Endothelial cell of umbilical vein (primary cell): Measurements from ENCODE around the gene MARVELD1. TPM values are rescaled to one million over a fixed set of nuclear protein-coding genes. Genes with fewer than 3 reads are reported as not detected.

Source experiments
- BruUV-seq: library from RNA; stranded (reverse); fragments of 400-500 nt; replicated peaks from 2 replicates; lab custom pipeline; 2021; lab: Mats Ljungman, UMichigan
- CTCF ChIA-PET: fragments of 300-600, 350-600 bp; sonication (Branson Sonifier 250); formaldehyde crosslinking; loops from one replicate; lab custom pipeline; 2021; ENCODE audit warnings: antibody characterized with exemption, inconsistent platforms; lab: Charles Lee
- POLR2A ChIA-PET: fragments of 300-600, 350-600 bp; sonication (Branson Sonifier 250); formaldehyde crosslinking; loops from one replicate; lab custom pipeline; 2021; ENCODE audit warnings: antibody characterized with exemption, inconsistent platforms; lab: Charles Lee
- DNase-seq: peaks from one replicate; pipeline ENCODE4 v3.0.0-alpha.2; 2011; ENCODE audit warnings: low read depth, low spot score
- FAIRE-seq: peaks from 2 replicates; lab custom pipeline; 2011; peaks lifted over from hg19 to GRCh38; lab: Jason Lieb, UNC
- H2AFZ ChIP-seq: 2 replicates; pipeline ENCODE4 v1.6.0; 2012; ENCODE audit warnings: low read depth, low read length, control low read depth, inconsistent platforms
- H3K27ac ChIP-seq: 2 replicates; pipeline ENCODE4 v1.5.1; 2011; ENCODE audit warnings: low read depth, mild to moderate bottlenecking, control low read depth, low read length, moderate library complexity; ENCODE audit not compliant: insufficient read depth
- H3K27me3 ChIP-seq, 2 experiments: 2 replicates each; pipeline versions ENCODE4 v1.6.0 to v1.6.1; 2011; ENCODE audit warnings: low read length in 2 of 2, mixed read lengths in 1 of 2; ENCODE audit not compliant: control insufficient read depth in 2 of 2, insufficient read depth in 2 of 2
- H3K36me3 ChIP-seq, 2 experiments: 2 replicates in 1 of 2; 3 replicates in 1 of 2; pipeline ENCODE4 v1.5.1; 2011; ENCODE audit warnings: low read length in 2 of 2, mild to moderate bottlenecking in 1 of 2, moderate library complexity in 1 of 2; ENCODE audit not compliant: control insufficient read depth in 2 of 2, insufficient read depth in 2 of 2; ENCODE audit errors: extremely low read depth in 1 of 2
- H3K4me1 ChIP-seq: 3 replicates; pipeline ENCODE4 v1.5.1; 2011; ENCODE audit warnings: mild to moderate bottlenecking, low read length; ENCODE audit not compliant: control insufficient read depth, insufficient read depth; ENCODE audit errors: extremely low read depth
- H3K4me2 ChIP-seq: 2 replicates; pipeline ENCODE4 v1.6.1; 2011; ENCODE audit warnings: low read length, control low read depth, mixed read lengths; ENCODE audit not compliant: insufficient read depth
- H3K4me3 ChIP-seq, 3 experiments: fragments of 200-600 bp in 1 of 3; sonication (generic), shearing (Covaris generic) in 1 of 3; replicated peaks in 1 of 3; 2 replicates each; pipeline ENCODE4 v1.5.1; 2011 to 2016; ENCODE audit warnings: control low read depth in 3 of 3, low read length in 3 of 3, mild to moderate bottlenecking in 2 of 3, inconsistent platforms in 1 of 3, low read depth in 1 of 3, moderate library complexity in 1 of 3; ENCODE audit not compliant: insufficient read depth in 1 of 3
- H3K79me2 ChIP-seq: 2 replicates; pipeline ENCODE4 v1.6.0; 2012; ENCODE audit warnings: low read length, inconsistent platforms; ENCODE audit not compliant: control insufficient read depth, insufficient read depth
- H3K9ac ChIP-seq: replicated peaks from 2 replicates; pipeline ENCODE3; 2011; ENCODE audit warnings: low read length, control low read depth; ENCODE audit not compliant: insufficient read depth; ENCODE audit errors: extremely low read depth
- H3K9me1 ChIP-seq: replicated peaks from 3 replicates; pipeline ENCODE4 v1.6.0; 2011; ENCODE audit warnings: mild to moderate bottlenecking, low read length; ENCODE audit not compliant: control insufficient read depth, insufficient read depth; ENCODE audit errors: extremely low read depth
- H3K9me3 ChIP-seq: replicated peaks from 2 replicates; pipeline ENCODE4 v1.5.1; 2012; ENCODE audit warnings: low read length, inconsistent platforms; ENCODE audit not compliant: control insufficient read depth, insufficient read depth
- H4K20me1 ChIP-seq: replicated peaks from 2 replicates; pipeline ENCODE3; 2011; ENCODE audit warnings: mild to moderate bottlenecking, low read length; ENCODE audit not compliant: control insufficient read depth, insufficient read depth; ENCODE audit errors: extremely low read depth
- EZH2 ChIP-seq: IDR thresholded peaks from 2 replicates; pipeline ENCODE4 v1.6.1; 2012; ENCODE audit warnings: borderline replicate concordance, low read depth, mild to moderate bottlenecking, moderate library complexity, low read length, inconsistent platforms; ENCODE audit not compliant: severe bottlenecking
- FOS ChIP-seq: IDR thresholded peaks from 2 replicates; pipeline ENCODE4 v1.6.1; 2011; ENCODE audit warnings: mild to moderate bottlenecking, low read length, moderate library complexity, borderline replicate concordance; ENCODE audit not compliant: insufficient read depth
- GATA2 ChIP-seq: IDR thresholded peaks from 2 replicates; pipeline ENCODE4 v1.7.0; 2011; ENCODE audit warnings: low read depth, mild to moderate bottlenecking, moderate library complexity, mixed read lengths, low read length; ENCODE audit not compliant: insufficient read length, insufficient read depth
- JUN ChIP-seq: IDR thresholded peaks from 2 replicates; pipeline ENCODE4 v1.6.1; 2011; ENCODE audit warnings: borderline replicate concordance, low read depth; ENCODE audit not compliant: insufficient read length, insufficient read depth
- MYC ChIP-seq: IDR thresholded peaks from one replicate; pipeline ENCODE4 v1.6.1; 2011; ENCODE audit warnings: mild to moderate bottlenecking, low read depth, low read length
- POLR2A ChIP-seq: IDR thresholded peaks from 2 replicates; pipeline ENCODE4 v1.6.1; 2012; ENCODE audit warnings: low read depth, mild to moderate bottlenecking, control low read depth, low read length
- POLR2AphosphoS5 ChIP-seq: IDR thresholded peaks from 2 replicates; pipeline ENCODE4 v1.6.1; 2012; ENCODE audit warnings: low read depth, mild to moderate bottlenecking, control low read depth, low read length, moderate library complexity; ENCODE audit not compliant: insufficient read depth
- dilution Hi-C: fragments of 300-500 bp; cut with MboI; formaldehyde crosslinking; loops from one replicate; pipeline ENCODE4 v1.15.0; 2019; ENCODE audit warnings: low sequenced_read_pairs; ENCODE audit not compliant: extremely low pct_ligation_motif_present
- intact Hi-C: fragments of 100-400 bp; cut with micrococcal nuclease; formaldehyde crosslinking; loops from one replicate; pipeline ENCODE4 v1.10.0; 2022
- polyA plus RNA-seq, 4 experiments: library from polyadenylated mRNA; depleted of rRNA in 3 of 4; stranded (reverse) in 3 of 4; unstranded in 1 of 4; fragments of >200 nt; gene quantifications; 2 replicates each; pipeline versions ENCODE4 v1.2.1 to v1.2.3, GENCODE V29; 2011 to 2012; ENCODE audit warnings: missing spikeins in 1 of 4
- total RNA-seq: library from RNA; stranded (reverse); gene quantifications from 2 replicates; pipeline ENCODE4 v1.2.3, GENCODE V29; 2021
- TF ChIP-seq, protein P1 (sequence below): IDR thresholded peaks from 2 replicates; pipeline ENCODE4 v1.6.1; 2011; ENCODE audit not compliant: insufficient read depth, insufficient read length
- TF ChIP-seq, protein P2 (sequence below), 2 donors: IDR thresholded peaks; 1 replicate in 1 of 2; 2 replicates in 1 of 2; pipeline ENCODE4 v1.5.1; 2011; ENCODE audit warnings: low read length in 2 of 2, mild to moderate bottlenecking in 2 of 2, moderate library complexity in 2 of 2, control low read depth in 1 of 2, inconsistent platforms in 1 of 2, low read depth in 1 of 2; ENCODE audit not compliant: insufficient read depth in 1 of 2; ENCODE audit errors: extremely low read depth in 1 of 2

The MARVELD1 gene
- total and polyA plus RNA-seq, 2 donors (not counting 3 experiments of a cell fraction or from before 2014, with no cell fraction given), result 67.3 to 78.3 TPM

GRCh38 chr10:97764519-97764931 lies 51.0 kb downstream of the MARVELD1 start:
- Histone ChIP-seq H3K9me3 (no peaks in the 10 kb centered on the region), H3K79me2 (no peaks in the 10 kb centered on the region), H3K9ac (no peak overlapping the region), H3K4me1 (no peaks in the 10 kb centered on the region), H3K36me3 (peaks cover 3 to 11% of the 10 kb centered on the region in 2 experiments), H4K20me1 (no peaks in the 10 kb centered on the region), H3K9me1 (no peaks in the 10 kb centered on the region), H3K27me3 (no peaks in the 10 kb centered on the region), H3K27ac (no peak overlapping the region), H3K4me3 (no peak overlapping the region), H3K4me2 (no peak overlapping the region), H2AFZ (no peak overlapping the region)
- POLR2A ChIA-PET, result no interaction called here
- no peak for TF ChIP-seq GATA2
- TF ChIP-seq JUN, result no peak
- no peak for TF ChIP-seq EZH2
- no peak for TF ChIP-seq MYC
- TF ChIP-seq POLR2A, result no peak
- no peak for TF ChIP-seq FOS
- no peak for TF ChIP-seq POLR2AphosphoS5
- TF ChIP-seq, protein P1, sequence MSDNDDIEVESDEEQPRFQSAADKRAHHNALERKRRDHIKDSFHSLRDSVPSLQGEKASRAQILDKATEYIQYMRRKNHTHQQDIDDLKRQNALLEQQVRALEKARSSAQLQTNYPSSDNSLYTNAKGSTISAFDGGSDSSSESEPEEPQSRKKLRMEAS, result no peak
- TF ChIP-seq, protein P2, sequence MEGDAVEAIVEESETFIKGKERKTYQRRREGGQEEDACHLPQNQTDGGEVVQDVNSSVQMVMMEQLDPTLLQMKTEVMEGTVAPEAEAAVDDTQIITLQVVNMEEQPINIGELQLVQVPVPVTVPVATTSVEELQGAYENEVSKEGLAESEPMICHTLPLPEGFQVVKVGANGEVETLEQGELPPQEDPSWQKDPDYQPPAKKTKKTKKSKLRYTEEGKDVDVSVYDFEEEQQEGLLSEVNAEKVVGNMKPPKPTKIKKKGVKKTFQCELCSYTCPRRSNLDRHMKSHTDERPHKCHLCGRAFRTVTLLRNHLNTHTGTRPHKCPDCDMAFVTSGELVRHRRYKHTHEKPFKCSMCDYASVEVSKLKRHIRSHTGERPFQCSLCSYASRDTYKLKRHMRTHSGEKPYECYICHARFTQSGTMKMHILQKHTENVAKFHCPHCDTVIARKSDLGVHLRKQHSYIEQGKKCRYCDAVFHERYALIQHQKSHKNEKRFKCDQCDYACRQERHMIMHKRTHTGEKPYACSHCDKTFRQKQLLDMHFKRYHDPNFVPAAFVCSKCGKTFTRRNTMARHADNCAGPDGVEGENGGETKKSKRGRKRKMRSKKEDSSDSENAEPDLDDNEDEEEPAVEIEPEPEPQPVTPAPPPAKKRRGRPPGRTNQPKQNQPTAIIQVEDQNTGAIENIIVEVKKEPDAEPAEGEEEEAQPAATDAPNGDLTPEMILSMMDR (IDR thresholded peaks at IDR 0.05; ENCODE audit: extremely low read depth in 1 of 2, insufficient read depth in 1 of 2, low read depth in 1 of 2, low read length in 2 of 2), result no peak
- FAIRE-seq (no peak), DNase-seq (no peak)
- no TSS peak for BruUV-seq
- CTCF ChIA-PET, result interaction anchor here (0.8 to 6.8 kb wide), 3 partner anchors 28 to 276 kb away, joined by 3 to 49 read pairs (median 3); no protein-coding TSS in a partner anchor
- intact Hi-C loops (no loop called here), dilution Hi-C loops (no loop called here)
